HG02970 (cell line): ENCODE data around the gene USP21.

ENCODE experiments used
- ATAC-seq: cut with Tn5 transposase; IDR thresholded peaks from one replicate; pipeline ENCODE4 v1.9.1; 2021; ENCODE audit warnings: mild to moderate bottlenecking, moderate library complexity, moderate number of reproducible peaks; ENCODE audit not compliant: unreplicated experiment, low FRiP score

The USP21 gene

DNA sequence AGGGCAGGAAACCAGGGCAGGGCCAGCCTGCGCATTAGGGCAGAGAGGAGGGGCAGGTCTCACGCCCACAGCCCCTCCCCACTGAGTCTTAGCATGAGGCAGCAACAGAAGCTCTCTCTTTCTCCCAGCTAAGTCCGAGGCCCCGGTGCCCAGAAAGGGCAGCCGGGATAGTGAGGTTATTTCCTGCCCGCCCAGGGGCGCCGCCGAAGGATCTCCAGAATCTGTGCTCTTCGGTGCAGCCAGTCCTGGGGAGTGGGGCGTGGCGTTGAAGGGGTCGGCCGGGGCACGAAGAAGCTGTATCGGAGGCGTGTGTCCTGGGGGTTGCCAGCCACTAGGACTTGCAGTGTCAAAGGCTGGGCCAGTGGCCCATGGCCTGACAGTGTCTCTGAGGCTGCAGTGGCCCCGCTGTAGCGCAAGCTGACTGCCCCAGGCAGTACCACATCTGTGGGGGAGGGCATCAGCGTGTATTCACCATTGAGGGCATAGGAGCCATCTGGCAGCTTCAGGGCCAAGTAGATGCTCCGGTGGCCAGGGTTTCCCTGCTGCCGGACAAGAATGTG lies 31.7 kb downstream of the USP21 start:
- no peak for ATAC-seq

- no peak for ATAC-seq
These were observed 32.7 kb downstream of the USP21 start for GRCh38 chr1:161191971-161192370.

DNA sequence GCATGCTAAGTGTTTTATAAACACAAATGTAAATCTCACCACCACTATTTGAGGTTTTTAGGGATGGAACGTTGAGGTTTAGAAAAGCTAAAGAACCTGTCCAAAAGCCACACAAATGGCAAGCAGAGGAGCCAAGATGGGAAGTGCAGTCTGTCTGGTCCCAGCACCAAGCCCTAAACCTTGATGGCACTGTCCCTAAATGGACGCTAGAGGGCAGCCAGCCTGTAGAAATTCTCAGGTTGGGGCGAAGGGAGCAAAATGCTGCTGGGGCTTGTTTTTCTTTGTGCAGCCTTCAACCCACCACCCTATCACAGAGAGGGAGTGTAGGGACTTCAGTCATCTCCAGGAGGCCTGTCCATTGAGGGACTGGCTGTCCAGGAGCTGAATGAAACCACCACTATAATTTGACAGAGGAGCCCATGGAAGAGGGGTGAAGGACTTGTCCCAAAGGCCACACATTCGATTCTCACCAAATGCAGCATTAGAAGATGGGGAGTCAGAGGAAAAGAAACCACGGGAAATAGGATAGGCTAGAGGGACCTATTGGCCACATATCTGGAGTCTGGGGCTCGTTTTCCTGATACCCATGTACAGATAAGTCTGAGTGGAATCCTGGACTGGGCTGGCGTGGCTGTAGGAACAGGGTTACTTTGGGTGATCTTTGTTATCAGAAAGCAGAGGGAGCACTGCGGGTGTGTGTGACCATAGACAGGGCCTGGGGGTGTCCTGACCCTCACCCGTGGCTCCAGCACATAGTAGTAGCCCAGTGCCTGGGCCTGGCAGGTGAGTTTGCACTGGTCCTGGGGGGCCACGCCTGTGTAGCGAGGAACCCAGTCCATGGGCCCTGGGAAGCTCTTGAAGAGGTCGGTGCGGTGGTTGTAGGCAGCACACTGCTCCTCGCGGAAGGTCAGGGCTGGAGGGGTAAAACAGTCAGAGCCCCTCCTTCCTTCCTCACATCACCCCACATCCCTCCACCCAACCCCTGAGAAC lies 33.5 kb downstream of the USP21 start:
- no peak for ATAC-seq

- no peak for ATAC-seq
These were observed 34.4 kb downstream of the USP21 start for GRCh38 chr1:161193561-161194235.

GRCh38 chr1:161195171-161195570 lies 35.9 kb downstream of the USP21 start:
- no peak for ATAC-seq

- ATAC-seq = no peak
These were observed 36.8 kb downstream of the USP21 start for GRCh38 chr1:161196111-161196510.

- ATAC-seq = no peak
These were observed 37.5 kb downstream of the USP21 start for GRCh38 chr1:161196521-161197451.

DNA sequence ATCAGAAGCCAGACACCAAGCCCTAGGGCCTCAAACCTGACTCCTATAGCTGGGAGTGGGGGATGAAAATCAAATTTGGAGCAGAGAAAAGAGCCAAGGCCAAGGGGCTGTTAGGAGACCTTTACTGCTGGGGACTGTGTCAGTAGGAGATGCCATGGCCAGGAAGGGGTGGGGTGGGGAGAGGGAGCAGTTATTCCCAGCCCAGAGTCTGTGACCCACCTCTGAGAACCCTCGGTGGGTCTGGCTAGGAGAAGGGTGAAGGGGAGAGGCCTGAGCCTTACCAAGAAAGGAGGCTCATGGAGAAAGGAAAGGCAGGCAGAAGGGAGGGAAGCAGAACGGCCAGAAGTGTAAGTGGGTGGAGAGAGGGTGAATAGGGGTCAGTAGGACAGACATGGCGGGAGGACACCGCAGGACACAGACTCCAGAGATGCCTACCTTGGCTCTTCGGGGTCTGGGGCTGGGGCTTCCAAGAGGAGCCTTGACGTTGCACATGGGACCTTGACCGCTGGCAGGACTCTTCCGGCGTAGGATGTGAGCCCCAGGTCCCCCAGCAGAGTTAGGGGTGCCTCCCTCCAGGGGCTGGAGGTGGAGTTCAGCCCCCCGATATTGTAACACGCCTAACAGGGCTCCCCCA lies 38.4 kb downstream of the USP21 start:
- ATAC-seq = no peak

- ATAC-seq = no peak
These were observed 39.0 kb downstream of the USP21 start for GRCh38 chr1:161198194-161198896.

- ATAC-seq = no peak
These were observed 39.7 kb downstream of the USP21 start, which contains the start of gene ADAMTS4 for GRCh38 chr1:161198897-161199431. TSS of gene ADAMTS4 (minus strand) at chr1:161199054. CDS start at chr1:161198627, 427 bp downstream.

DNA sequence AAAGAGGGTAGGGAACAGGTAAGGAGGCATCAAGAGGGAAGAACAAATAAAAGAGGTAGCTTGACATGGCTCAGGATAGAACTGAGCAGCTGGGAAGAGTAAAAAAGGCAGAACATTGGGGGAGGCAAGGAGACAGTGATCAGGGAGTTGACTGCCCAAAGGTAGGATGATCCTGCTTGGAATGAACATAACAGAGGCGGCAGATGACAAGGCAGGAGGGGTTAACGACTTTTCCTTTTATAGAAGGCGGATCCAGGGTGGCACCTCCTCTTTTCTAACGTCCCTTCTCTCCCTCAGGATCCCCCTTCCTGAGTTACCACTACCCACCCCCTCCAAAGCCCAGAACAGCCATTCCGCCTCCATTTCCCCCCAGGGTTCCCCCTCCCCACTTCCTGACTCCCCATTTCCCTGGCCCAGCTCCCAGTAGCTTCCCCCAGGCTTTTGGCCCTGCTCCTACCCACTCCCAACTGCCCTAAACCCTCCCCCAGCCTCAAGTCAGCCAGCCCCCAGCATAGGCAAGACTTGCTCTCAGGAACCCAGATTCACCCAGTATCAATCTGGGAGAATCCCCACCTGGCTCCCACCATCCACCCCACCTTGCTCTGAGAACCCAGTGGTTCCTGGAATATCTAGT lies 40.3 kb downstream of the USP21 start:
- ATAC-seq = no peak

- ATAC-seq = no peak
These were observed 41.2 kb downstream of the USP21 start for GRCh38 chr1:161200421-161200991.

GRCh38 chr1:161200992-161201835 lies 41.9 kb downstream of the USP21 start:
- no peak for ATAC-seq

- ATAC-seq = peak; percentile 92
These were observed 42.8 kb downstream of the USP21 start, which contains the start of gene NDUFS2 for GRCh38 chr1:161201836-161202712. TSS of gene NDUFS2 (plus strand) at chr1:161202367. CDS start at chr1:161202386, 19 bp downstream.

DNA sequence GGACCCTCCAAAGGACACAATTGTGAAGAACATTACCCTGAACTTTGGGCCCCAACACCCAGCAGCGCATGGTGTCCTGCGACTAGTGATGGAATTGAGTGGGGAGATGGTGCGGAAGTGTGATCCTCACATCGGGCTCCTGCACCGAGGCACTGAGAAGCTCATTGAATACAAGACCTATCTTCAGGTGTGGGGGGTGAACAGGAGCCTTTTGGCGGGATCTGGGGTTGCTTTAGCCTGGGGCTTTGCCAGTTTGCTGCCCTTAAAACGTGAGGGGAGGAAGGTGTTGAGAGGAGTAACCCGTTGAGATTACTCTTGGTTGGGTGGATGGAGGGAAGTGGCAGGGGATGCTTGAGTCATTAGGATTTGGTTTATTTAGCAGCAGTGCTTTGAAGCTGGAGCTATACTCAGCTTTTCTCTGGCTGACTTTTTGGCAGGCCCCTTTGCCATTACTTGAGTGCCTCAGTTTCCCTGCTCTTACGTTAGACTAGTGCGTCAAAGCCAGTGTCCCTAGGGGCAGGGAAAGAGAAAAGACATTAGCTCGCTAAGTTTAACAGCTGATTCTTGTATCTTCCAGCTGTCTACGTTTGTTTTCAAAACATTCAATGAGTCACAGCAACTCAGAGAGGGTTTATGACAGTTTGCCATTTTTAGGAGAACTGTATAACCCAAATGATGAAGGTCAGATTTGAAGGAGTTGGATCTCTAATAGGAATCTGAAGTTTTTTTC lies 47.3 kb downstream of the USP21 start:
- ATAC-seq = no peak
